Measurements from ENCODE around the gene CHL1.

The CHL1 gene, protein sequence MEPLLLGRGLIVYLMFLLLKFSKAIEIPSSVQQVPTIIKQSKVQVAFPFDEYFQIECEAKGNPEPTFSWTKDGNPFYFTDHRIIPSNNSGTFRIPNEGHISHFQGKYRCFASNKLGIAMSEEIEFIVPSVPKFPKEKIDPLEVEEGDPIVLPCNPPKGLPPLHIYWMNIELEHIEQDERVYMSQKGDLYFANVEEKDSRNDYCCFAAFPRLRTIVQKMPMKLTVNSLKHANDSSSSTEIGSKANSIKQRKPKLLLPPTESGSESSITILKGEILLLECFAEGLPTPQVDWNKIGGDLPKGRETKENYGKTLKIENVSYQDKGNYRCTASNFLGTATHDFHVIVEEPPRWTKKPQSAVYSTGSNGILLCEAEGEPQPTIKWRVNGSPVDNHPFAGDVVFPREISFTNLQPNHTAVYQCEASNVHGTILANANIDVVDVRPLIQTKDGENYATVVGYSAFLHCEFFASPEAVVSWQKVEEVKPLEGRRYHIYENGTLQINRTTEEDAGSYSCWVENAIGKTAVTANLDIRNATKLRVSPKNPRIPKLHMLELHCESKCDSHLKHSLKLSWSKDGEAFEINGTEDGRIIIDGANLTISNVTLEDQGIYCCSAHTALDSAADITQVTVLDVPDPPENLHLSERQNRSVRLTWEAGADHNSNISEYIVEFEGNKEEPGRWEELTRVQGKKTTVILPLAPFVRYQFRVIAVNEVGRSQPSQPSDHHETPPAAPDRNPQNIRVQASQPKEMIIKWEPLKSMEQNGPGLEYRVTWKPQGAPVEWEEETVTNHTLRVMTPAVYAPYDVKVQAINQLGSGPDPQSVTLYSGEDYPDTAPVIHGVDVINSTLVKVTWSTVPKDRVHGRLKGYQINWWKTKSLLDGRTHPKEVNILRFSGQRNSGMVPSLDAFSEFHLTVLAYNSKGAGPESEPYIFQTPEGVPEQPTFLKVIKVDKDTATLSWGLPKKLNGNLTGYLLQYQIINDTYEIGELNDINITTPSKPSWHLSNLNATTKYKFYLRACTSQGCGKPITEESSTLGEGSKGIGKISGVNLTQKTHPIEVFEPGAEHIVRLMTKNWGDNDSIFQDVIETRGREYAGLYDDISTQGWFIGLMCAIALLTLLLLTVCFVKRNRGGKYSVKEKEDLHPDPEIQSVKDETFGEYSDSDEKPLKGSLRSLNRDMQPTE (N-terminal part only)

DNA sequence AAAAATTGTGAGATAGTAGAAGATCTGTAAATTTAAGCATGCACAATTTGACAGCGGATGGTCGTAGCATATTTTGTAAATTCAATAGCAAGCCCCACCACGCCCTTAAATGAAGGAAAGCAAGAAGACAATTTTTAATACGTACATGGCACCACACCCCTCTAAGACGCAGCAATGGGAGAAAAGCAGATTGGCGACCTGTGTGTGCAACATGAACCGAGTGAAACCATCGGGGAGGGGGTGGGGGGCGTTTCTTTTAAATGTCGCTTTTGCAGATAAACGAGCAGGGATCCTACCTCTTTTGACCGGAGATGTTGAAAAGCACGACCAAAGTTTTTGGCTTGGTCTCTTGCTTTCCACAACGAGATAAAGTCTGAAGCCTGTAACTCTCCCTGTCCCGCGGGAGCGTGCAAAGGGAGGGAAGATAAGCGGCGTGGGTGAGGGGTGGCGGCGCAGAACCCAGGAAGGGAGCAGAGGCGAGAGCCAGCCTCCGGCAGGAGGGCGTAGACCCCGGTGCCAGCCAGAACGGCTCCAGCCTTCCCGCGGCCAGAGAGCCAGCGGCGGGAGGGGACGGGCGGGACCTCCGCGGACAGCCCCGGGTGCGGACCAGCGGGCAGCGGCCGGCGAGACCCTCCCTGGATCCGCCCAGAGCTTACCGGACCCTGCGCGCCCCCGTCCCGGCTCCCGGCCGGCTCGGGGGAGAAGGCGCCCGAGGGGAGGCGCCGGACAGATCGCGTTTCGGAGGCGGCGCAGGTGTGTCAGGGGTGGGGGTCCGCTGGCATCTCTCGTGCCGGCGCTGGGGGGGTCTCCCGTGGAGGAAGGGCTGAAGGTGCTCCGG is at the start of gene CHL1:
TSS of gene CHL1 (plus strand) at position 453 of the 838 bp plus-strand sequence. CDS start 123,014 bp downstream, outside the sequence.
- no peak for DNase-seq (ENCODE audit: low spot score)

DNA sequence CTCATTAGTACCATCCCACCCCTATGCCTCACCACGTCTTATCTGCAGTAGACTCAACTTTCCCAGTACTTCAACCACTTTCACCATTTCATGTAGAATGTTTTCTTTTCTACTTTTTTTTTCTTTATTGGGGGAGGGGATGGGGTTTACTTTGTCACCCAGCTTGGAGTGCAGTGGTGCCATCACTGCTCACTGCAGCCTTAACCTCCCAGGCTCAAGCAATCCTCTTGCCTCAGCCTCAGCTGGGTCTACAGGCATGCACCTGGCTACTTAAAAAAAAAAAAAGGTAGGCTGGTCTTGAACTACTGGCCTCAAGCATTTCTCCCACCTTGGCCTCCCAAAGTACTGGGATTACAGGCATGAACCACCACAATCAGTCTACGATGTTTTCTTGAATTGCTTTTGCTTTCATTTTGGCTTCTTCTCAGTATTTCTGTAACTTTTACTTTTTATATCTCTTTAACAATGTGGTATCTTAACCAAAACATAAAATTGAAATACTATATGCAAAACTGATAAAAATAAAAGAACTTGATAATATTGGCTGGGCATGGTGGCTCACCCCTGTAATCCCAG is 44.9 kb upstream of the CHL1 start:
- DNase-seq (ENCODE audit: low spot score) = no peak

GRCh38 chr3:159974-160373 is 36.6 kb upstream of the CHL1 start:
- DNase-seq (ENCODE audit: low spot score) = no peak

DNA sequence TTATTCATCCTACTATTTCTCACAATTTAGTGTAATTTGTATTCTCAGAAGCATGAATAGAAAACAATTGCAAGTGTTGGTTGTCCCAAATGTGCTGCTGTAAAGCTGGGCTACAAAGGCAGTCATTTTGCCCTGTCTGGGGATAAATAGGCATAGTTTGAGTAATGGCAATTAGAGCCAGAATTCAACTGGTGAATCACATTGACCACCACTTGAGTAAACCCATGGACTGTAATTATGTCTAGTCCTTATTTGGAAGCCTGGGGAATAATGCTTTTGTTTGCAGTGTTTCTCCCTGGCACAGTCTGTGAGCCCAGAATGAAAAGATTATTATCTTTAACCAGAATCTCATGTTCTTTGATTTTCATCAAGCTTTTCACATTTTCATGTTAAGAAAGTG is 30.5 kb upstream of the CHL1 start:
- DNase-seq (ENCODE audit: low spot score) = no peak

DNA sequence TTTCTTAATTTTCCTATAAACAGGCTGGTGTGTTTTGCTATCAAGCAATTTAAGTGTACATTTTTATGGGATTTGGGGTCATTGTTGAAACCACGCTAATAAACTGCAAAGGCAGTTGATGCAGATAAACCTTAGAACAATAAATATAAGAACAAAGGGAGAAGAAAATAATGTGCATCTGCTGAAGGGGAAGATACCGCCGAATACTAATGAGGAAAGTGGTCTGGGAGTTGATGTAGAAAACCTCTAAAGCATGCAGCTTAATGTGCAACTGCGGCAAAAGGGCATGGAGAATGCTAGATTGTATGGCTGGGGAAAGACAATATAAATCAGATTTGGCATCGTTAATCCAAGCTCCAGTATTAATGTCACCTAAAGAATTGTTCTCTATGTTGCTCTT is 29.8 kb upstream of the CHL1 start:
- DNase-seq (ENCODE audit: low spot score) = no peak

DNA sequence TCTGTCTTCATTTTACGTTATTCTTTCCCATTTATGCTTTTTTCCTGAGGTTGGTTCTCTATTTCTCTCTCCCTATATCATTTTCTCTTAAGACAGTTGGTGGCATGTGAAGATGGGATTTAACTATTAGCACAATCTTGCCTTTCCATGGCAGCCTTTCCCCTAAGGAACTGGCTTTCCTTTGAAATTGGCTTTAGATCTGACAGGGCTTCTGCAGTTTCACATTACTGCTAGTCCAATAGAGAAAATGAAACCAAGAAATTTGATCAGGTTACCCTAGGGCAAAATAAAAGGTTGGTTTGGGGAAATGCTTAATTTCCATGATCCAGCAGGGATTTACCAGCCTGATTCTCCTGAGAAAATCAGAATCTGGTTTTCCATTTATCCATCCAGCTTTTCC is 22.7 kb upstream of the CHL1 start:
- no peak for DNase-seq (ENCODE audit: low spot score)

GRCh38 chr3:184976-185375 is 11.6 kb upstream of the CHL1 start:
- no peak for DNase-seq (ENCODE audit: low spot score)

- no peak for DNase-seq (ENCODE audit: low spot score)
These were observed 4.2 kb upstream of the CHL1 start for GRCh38 chr3:192215-192929.

DNA sequence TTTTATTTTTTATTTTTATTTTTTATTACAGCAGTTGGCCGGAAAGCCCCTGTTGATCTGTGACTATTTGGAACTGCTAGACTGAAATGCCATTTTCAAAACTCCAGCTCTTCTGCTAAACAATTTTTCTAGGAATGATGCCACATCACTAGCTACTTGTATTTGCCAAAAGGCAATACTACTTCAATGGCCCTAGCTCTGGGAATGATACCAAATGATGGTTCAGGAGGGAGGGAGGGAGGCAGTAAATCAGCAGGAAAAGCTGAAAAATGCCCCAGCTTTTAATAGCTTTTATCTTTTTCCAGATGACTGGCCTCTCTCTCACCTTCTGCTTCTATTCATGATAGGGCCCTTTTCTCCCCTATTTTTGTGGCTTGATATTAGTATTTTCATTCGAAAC is 2.6 kb upstream of the CHL1 start:
- DNase-seq (ENCODE audit: low spot score) = no peak

DNA sequence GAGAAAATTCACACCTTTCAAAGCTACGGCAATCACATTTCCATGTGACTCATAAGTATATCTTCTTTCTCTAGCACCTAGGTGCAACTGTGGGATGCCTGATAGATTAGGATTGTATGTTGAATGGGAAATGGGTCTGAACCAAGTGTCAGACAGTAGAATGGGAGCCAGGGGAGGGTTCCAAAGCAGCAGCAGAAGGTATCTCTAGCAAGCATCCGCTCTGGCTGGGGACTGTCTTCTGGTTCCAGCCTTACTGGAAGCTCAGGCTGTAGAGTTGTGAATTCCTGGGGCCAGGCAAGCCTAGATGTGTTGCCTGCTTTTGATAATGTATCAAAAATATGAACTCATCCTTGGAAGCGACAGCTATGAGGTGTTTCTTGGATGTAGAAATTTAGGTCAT is 2.1 kb upstream of the CHL1 start:
- no peak for DNase-seq (ENCODE audit: low spot score)

GRCh38 chr3:195666-196065 is 897 bp upstream of the CHL1 start:
- DNase-seq (ENCODE audit: low spot score) = no peak

DNA sequence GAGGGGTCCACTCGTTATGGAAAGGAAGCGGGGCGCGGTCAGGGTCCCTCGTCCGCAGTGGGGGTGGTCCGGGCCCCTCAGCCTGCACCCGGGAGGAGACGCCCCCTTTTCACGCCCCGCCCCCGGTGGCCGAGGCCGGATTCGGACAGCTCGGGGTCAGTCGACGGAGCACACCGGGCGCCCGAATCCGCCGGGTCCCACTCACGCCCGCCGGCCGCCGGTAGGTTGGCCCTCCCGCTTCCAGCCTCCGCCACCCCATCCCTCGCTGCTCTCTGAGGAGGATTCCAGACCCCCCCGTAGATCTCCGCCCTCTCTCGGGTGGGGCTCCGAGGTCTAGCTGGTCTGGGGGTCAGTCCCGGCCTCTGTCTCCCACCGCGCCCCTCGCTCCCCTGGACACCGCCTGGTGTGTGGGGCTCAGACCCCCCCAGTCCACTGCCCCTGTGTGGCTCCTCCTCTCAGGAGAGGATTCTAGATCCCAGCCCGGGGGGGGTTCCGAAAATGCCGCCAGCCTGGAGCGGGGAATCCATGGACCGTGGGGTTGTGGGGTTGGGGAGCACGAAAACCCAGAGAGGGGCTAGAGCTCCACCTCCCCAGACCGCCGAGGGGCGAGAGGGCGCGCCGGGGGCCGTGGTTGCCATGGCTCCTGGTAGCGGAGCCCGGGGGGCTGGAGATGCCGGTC is 725 bp downstream of the CHL1 start:
- peak; percentile 79 for DNase-seq (ENCODE audit: low spot score)

GRCh38 chr3:197828-198491 is 1.4 kb downstream of the CHL1 start:
- peak; percentile 57 for DNase-seq (ENCODE audit: low spot score)

DNA sequence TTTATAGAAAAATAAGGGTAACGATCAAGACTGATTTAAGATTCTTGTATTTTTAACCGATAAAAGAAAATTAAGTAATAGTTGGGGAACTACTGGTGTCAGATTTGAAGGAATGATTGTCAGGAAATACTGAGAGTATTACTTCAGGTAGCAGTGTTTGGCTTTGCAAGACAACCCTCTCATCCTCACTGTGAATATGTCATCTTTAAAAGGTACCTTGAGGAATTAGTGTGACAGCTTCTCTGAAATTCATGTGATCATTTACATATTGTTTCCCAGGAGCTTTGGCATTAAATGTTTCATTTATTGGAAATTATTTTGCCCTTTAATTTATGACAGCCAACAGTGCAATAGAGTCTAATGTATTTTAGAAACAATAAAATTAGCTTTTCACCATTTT is 3.3 kb downstream of the CHL1 start:
- DNase-seq (ENCODE audit: low spot score) = no peak

DNA sequence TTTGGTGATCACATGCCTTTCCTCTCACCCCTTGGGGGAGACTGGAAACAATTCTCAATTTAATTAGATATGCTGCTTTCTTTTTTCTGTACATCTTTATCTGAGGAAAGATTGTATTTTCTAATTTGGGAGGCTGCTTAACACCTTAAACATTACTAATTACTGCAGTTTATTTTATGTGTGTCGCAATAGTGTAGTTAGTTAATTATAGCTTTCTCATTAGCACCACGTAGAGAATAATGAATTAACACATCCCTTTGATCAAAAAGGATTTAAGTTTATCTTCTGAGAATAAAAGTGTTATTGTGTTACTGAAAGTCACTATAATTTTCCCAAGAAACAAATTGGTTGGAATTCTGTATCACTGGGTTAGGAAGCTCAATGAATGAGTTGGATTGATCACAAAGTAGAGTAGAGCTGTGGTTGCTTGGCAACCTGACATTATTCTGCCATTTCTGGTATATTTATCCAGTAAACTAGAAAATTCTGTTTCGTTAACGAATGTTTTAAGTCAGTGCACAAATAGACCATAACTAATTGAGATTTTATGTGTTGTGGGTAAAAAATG is 4.3 kb downstream of the CHL1 start:
- no peak for DNase-seq (ENCODE audit: low spot score)

- no peak for DNase-seq (ENCODE audit: low spot score)
These were observed 7.5 kb downstream of the CHL1 start for GRCh38 chr3:204102-204501.

- no peak for DNase-seq (ENCODE audit: low spot score)
These were observed 11.4 kb downstream of the CHL1 start for GRCh38 chr3:207973-208372.

DNA sequence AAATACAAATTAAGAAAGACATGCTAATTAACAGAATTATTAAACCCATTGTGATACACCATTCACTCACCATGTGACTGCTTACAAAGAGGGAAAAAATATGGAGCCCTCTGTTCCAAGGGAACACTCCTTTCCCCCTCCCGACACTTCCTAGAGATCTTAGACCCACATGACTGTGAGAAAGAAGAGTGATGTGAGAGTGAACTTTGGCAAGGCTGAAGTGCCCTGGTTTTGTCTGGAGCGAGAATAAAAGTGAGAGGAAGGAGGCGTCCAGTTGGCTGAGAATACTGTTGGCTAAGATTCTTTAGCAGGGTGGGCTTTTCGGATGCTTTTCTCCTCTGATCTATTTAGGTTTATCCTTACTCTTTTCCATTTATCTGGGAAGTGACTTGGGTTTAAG is 14.1 kb downstream of the CHL1 start:
- no peak for DNase-seq (ENCODE audit: low spot score)

- DNase-seq (ENCODE audit: low spot score) = no peak
These were observed 15.9 kb downstream of the CHL1 start for GRCh38 chr3:212432-212831.

Data from ecto neural progenitor cell (in vitro differentiated cells).